ENCODE results near the gene EIF1AD.

The EIF1AD gene

DNA sequence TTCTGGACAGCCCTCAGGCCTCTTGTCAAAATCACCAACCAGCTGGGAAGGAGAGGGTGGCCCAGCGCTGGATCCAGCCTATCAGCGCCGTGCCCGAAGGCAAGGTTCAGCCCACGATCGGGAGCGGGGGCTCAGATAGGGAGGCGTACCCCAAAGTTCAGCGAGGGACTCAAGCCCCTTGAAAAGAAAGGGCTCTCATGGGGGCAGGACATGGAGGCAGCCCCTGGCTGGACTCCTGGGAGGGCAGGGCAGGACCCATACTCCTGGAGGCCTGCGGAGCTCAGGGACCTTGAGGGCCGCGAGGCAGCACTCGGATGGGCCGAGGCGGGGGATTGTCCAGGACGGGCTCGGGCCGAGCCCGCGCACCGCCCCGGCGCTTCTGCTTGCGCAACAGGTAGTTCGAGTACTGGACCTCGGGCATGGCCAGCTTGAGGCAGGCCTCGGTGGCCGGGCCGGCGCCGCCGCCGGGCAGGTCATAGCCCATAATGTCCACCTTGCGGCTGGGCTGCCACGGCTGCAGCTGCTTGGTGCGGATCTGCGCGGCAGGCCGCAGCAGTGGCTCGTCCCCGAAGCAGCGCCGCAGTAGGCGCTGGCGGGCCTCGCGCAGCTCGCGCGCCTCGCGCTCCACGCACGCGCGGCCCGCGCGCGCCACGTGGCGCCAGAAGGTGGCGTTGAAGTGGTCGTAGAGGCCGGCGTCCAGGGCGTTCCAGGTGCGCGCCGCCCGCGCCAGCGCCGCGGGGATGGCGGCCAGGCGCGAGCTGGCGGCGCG is 40.5 kb upstream of the EIF1AD start:
- no peaks in the 10 kb centered on the region for H3K9me3 ChIP-seq (ENCODE audit: insufficient read depth, low read depth, low read length)
- H4K20me1 ChIP-seq (ENCODE audit: insufficient read depth, low read length, poor library complexity, severe bottlenecking) = no peaks in the 10 kb centered on the region
- H3K4me2 ChIP-seq (ENCODE audit: low read depth, low read length, poor library complexity, severe bottlenecking) = no peak overlapping the region
- H3K36me3 ChIP-seq (ENCODE audit: insufficient read depth, low read length) = no peaks in the 10 kb centered on the region
- H3K9me2 ChIP-seq (replicated peaks; ENCODE audit: low read depth, low read length) = no peaks in the 10 kb centered on the region
- H3F3A ChIP-seq (ENCODE audit: low read depth) = no peaks in the 10 kb centered on the region
- no peak overlapping the region for H2AFZ ChIP-seq (ENCODE audit: low read length)
- H3K27me3 ChIP-seq (ENCODE audit: insufficient read depth, low read length, poor library complexity, severe bottlenecking) = no peaks in the 10 kb centered on the region
- H3K4me3 ChIP-seq (ENCODE audit: low read length, poor library complexity, severe bottlenecking) = no peak overlapping the region
- no peaks in the 10 kb centered on the region for H3K79me2 ChIP-seq (ENCODE audit: insufficient read depth, low read length)
- no peak overlapping the region for H3K9ac ChIP-seq (ENCODE audit: low read depth, low read length, poor library complexity, severe bottlenecking)
- TF ChIP-seq, protein P1, sequence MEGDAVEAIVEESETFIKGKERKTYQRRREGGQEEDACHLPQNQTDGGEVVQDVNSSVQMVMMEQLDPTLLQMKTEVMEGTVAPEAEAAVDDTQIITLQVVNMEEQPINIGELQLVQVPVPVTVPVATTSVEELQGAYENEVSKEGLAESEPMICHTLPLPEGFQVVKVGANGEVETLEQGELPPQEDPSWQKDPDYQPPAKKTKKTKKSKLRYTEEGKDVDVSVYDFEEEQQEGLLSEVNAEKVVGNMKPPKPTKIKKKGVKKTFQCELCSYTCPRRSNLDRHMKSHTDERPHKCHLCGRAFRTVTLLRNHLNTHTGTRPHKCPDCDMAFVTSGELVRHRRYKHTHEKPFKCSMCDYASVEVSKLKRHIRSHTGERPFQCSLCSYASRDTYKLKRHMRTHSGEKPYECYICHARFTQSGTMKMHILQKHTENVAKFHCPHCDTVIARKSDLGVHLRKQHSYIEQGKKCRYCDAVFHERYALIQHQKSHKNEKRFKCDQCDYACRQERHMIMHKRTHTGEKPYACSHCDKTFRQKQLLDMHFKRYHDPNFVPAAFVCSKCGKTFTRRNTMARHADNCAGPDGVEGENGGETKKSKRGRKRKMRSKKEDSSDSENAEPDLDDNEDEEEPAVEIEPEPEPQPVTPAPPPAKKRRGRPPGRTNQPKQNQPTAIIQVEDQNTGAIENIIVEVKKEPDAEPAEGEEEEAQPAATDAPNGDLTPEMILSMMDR (conservative IDR thresholded peaks at IDR 0.05; ENCODE audit: low read length) = no peak
- TF ChIP-seq EZH2phosphoT487 (IDR thresholded peaks at IDR 0.05; ENCODE audit: borderline replicate concordance) = no peak
- H3K4me1 ChIP-seq (ENCODE audit: insufficient read depth, low read length, poor library complexity, severe bottlenecking) = peaks cover 4% of the 10 kb centered on the region

- Histone ChIP-seq H4K20me1 (ENCODE audit: insufficient read depth, low read length, poor library complexity, severe bottlenecking) (no peaks in the 10 kb centered on the region), H3K4me1 (ENCODE audit: insufficient read depth, low read length, poor library complexity, severe bottlenecking) (peaks cover under 1% of the 10 kb centered on the region), H3K27me3 (ENCODE audit: insufficient read depth, low read length, poor library complexity, severe bottlenecking) (no peaks in the 10 kb centered on the region), H3K9me2 (replicated peaks; ENCODE audit: low read depth, low read length) (no peaks in the 10 kb centered on the region), H3K9ac (ENCODE audit: low read depth, low read length, poor library complexity, severe bottlenecking) (no peak overlapping the region), H2AFZ (ENCODE audit: low read length) (no peak overlapping the region), H3K79me2 (ENCODE audit: insufficient read depth, low read length) (no peaks in the 10 kb centered on the region), H3K9me3 (ENCODE audit: insufficient read depth, low read depth, low read length) (no peaks in the 10 kb centered on the region), H3K36me3 (ENCODE audit: insufficient read depth, low read length) (no peaks in the 10 kb centered on the region), H3F3A (ENCODE audit: low read depth) (no peaks in the 10 kb centered on the region), H3K4me3 (ENCODE audit: low read length, poor library complexity, severe bottlenecking) (no peak overlapping the region), H3K4me2 (ENCODE audit: low read depth, low read length, poor library complexity, severe bottlenecking) (no peak overlapping the region)
- TF ChIP-seq, protein P1 (conservative IDR thresholded peaks at IDR 0.05; ENCODE audit: low read length) = no peak
- TF ChIP-seq EZH2phosphoT487 (IDR thresholded peaks at IDR 0.05; ENCODE audit: borderline replicate concordance) = no peak
Observed at GRCh38 chr11:66039765-66040164, 37.8 kb upstream of the EIF1AD start.

DNA sequence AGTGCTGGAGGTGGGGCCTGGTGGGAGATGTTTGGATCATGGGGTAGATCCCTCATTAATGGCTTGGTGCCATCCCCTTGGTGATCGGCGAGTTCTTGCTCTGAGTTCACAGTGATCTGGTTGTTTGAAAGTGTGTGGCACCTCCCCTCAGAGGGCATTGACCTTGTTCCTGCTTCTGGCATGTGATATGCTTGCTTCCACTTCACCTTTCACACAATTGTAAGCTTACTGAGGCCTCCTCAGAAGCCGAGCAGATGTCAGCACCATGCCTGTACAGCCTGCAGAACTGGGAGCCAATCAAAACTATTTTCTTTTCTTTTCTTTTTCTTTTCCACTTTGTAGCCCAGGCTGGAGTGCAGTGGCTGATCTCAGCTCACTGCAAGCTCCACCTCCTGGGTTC is 35.4 kb upstream of the EIF1AD start:
- no peak for TF ChIP-seq EZH2phosphoT487 (IDR thresholded peaks at IDR 0.05; ENCODE audit: borderline replicate concordance)
- TF ChIP-seq, protein P1 (conservative IDR thresholded peaks at IDR 0.05; ENCODE audit: low read length) = no peak
- Histone ChIP-seq H3K27me3 (ENCODE audit: insufficient read depth, low read length, poor library complexity, severe bottlenecking) (no peaks in the 10 kb centered on the region), H3K36me3 (ENCODE audit: insufficient read depth, low read length) (no peaks in the 10 kb centered on the region), H3K9me2 (replicated peaks; ENCODE audit: low read depth, low read length) (no peaks in the 10 kb centered on the region), H2AFZ (ENCODE audit: low read length) (no peak overlapping the region), H4K20me1 (ENCODE audit: insufficient read depth, low read length, poor library complexity, severe bottlenecking) (no peaks in the 10 kb centered on the region), H3K9ac (ENCODE audit: low read depth, low read length, poor library complexity, severe bottlenecking) (no peak overlapping the region), H3K4me1 (ENCODE audit: insufficient read depth, low read length, poor library complexity, severe bottlenecking) (no peaks in the 10 kb centered on the region), H3K9me3 (ENCODE audit: insufficient read depth, low read depth, low read length) (no peaks in the 10 kb centered on the region), H3K4me2 (ENCODE audit: low read depth, low read length, poor library complexity, severe bottlenecking) (no peak overlapping the region), H3K4me3 (ENCODE audit: low read length, poor library complexity, severe bottlenecking) (no peak overlapping the region), H3K79me2 (ENCODE audit: insufficient read depth, low read length) (no peaks in the 10 kb centered on the region), H3F3A (ENCODE audit: low read depth) (no peaks in the 10 kb centered on the region)

Data from Loucy (cell line).